ENCODE measurements around the gene WNT7A. TPM values are rescaled to one million over a fixed set of nuclear protein-coding genes. Genes with fewer than 3 reads are reported as not detected.

Gene WNT7A
- total and polyA plus RNA-seq, 8 donors, result 0.34 to 5.5 (median 0.71) TPM

GRCh38 chr3:13886593-13887129 is 6.8 kb upstream of the WNT7A start:
- no peak for TF ChIP-seq CTCF (IDR thresholded peaks at IDR 0.05)
- H3K4me3 ChIP-seq, result no peak overlapping the region

GRCh38 chr3:13885704-13886010 is 5.8 kb upstream of the WNT7A start:
- no peak for TF ChIP-seq CTCF (IDR thresholded peaks at IDR 0.05)
- ATAC-seq (no peak), DNase-seq (no peak)
- Histone ChIP-seq H3K27me3 (peaks cover 21 to 36% of the 10 kb centered on the region in 2 donors), H3K36me3 (no peaks in the 10 kb centered on the region), H3K4me3 (no peak overlapping the region), H3K4me1 (peaks cover 0 to 3% of the 10 kb centered on the region in 2 donors), H3K27ac (no peak overlapping the region), H3K9me3 (no peaks in the 10 kb centered on the region)
- intact Hi-C loops (cut with DNase I), result no loop called here

More at GRCh38 chr3:13886593-13887129, 6.8 kb upstream of the WNT7A start:
- intact Hi-C loops (cut with DNase I), result no loop called here
- Histone ChIP-seq H3K4me1 (no peaks in the 10 kb centered on the region), H3K9me3 (no peaks in the 10 kb centered on the region), H3K36me3 (no peaks in the 10 kb centered on the region), H3K27me3 (peaks cover 12 to 26% of the 10 kb centered on the region in 2 donors), H3K27ac (no peak overlapping the region)
- ATAC-seq, result no peak
- no peak for DNase-seq

DNA sequence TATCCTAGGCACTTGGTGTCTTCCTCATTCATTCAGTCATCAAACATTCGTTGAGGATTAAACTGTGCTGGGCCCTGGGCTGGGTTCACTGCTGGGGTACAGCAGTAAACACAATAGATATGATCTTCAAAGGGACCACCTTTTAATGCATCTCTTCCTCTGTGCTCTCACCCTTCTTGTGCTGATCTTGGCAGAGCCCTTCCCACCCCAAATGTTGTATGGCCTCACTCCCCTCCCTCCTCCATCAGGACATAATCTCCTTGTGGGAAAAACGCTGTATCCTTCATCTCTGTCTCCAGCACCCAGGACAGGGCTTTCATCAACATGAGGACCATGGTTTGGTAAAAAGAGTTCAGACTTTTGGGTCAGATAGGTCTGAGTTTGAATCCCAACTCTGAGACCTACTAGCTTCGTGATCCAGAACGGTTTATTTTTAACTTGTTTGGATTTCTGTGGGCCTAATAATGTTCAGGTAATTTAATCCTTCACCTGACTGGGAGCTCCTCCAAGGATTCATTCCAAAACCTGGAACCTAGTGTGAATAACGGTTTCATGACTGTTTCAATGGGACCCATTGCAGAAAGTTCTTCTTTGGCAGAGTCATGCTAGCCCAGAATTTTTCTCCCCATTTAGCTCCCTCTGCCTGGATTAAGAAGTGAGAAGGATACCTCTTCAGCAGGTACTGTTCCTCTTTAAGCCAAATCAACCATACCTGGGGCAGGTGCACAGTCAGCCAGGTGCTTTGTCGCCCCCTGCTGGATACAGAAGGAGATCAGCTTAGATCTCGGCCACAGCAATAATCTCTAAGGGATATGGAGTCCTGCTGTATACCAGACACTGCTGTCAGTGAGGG is 5.2 kb upstream of the WNT7A start:
- intact Hi-C loops (cut with DNase I), result loop anchor here in 1 of 2 donors (5.0 kb wide), 1 partner anchor 228 kb away; no protein-coding TSS in a partner anchor
- peaks cover 0 to 9% of the 10 kb centered on the region in 2 donors for H3K4me1 ChIP-seq
- H3K9me3 ChIP-seq, result no peaks in the 10 kb centered on the region
- H3K27ac ChIP-seq, result no peak overlapping the region
- no peak overlapping the region for H3K4me3 ChIP-seq
- H3K27me3 ChIP-seq, result peaks cover 27 to 42% of the 10 kb centered on the region in 2 donors
- no peaks in the 10 kb centered on the region for H3K36me3 ChIP-seq
- ATAC-seq (peak; percentile 84), DNase-seq (peak in 1 of 4 donors; percentile 53)
- TF ChIP-seq CTCF (IDR thresholded peaks at IDR 0.05), result peak; percentile 32 to 64

DNA sequence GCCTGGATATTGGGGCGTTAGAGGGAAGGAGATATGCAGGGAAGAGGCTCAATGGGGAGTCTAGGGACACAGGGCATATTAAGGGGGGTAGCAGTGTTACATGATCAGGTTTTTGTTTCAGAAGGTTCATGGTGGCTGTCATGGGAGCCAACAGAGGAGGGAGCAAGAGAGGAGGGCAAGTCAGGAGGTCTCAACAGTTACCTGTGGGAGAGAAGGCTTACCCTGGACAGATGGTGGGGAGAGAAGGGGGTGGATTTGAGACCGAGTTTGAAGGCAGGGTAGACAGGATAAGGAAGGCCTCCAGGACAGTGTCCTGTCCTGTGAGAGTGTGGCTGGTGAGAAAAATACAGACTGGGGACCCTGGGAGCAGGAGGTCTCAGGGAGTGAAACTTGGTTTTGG is 3.8 kb upstream of the WNT7A start:
- peaks cover 41 to 56% of the 10 kb centered on the region in 2 donors for H3K27me3 ChIP-seq
- intact Hi-C loops (cut with DNase I), result loop anchor here in 1 of 2 donors (5.0 kb wide), 1 partner anchor 226 kb away; no protein-coding TSS in a partner anchor

More for the DNA sequence above, 3.8 kb upstream of the WNT7A start:
- Histone ChIP-seq H3K9me3 (no peaks in the 10 kb centered on the region), H3K4me1 (peaks cover 6 to 22% of the 10 kb centered on the region in 2 donors), H3K36me3 (no peaks in the 10 kb centered on the region), H3K27ac (no peak overlapping the region), H3K4me3 (no peak overlapping the region)
- DNase-seq (no peak), ATAC-seq (no peak)
- TF ChIP-seq CTCF (IDR thresholded peaks at IDR 0.05), result no peak
